Midbrain (tissue), 1 donor: Measurements from ENCODE around the gene FAM53B.
A peak's percentile ranks its signal among the peaks of the same experiment; 100 is the strongest.

Experiments used
- DNase-seq: peaks from one replicate; lab custom pipeline; 2025; lab: John Stamatoyannopoulos, UW

The FAM53B gene

GRCh38 chr10:124709861-124710260 is 34.3 kb downstream of the FAM53B start:
- no peak for DNase-seq

GRCh38 chr10:124708922-124709520 is 35.2 kb downstream of the FAM53B start:
- no peak for DNase-seq

- no peak for DNase-seq
Measured at GRCh38 chr10:124708246-124708779, 35.9 kb downstream of the FAM53B start.

GRCh38 chr10:124707551-124707950 is 36.6 kb downstream of the FAM53B start:
- DNase-seq: no peak

- no peak for DNase-seq
Measured at GRCh38 chr10:124707144-124707467, 37.1 kb downstream of the FAM53B start.

GRCh38 chr10:124706462-124707143 is 37.6 kb downstream of the FAM53B start:
- no peak for DNase-seq

GRCh38 chr10:124705817-124706461 is 38.2 kb downstream of the FAM53B start:
- peak; percentile 70 for DNase-seq

- DNase-seq: no peak
Measured at GRCh38 chr10:124705381-124705740, 38.8 kb downstream of the FAM53B start.

- DNase-seq: no peak
Measured at GRCh38 chr10:124704428-124705380, 39.5 kb downstream of the FAM53B start.

- DNase-seq: peak; percentile 69
Measured at GRCh38 chr10:124703778-124704427, 40.3 kb downstream of the FAM53B start.

GRCh38 chr10:124703372-124703771 is 40.8 kb downstream of the FAM53B start:
- DNase-seq: no peak

- no peak for DNase-seq
Measured at GRCh38 chr10:124701881-124702656, 42.1 kb downstream of the FAM53B start.

- peak; percentile 80 for DNase-seq
Measured at GRCh38 chr10:124701435-124701834, 42.7 kb downstream of the FAM53B start.

GRCh38 chr10:124701038-124701365 is 43.2 kb downstream of the FAM53B start:
- no peak for DNase-seq

GRCh38 chr10:124700293-124701037 is 43.7 kb downstream of the FAM53B start:
- no peak for DNase-seq

- DNase-seq: no peak
Measured at GRCh38 chr10:124699471-124700292, 44.5 kb downstream of the FAM53B start.

- no peak for DNase-seq
Measured at GRCh38 chr10:124698545-124699469, 45.4 kb downstream of the FAM53B start.

- no peak for DNase-seq
Measured at GRCh38 chr10:124697837-124698544, 46.2 kb downstream of the FAM53B start.
